ENCODE data around the gene AMN1.
A peak's percentile ranks its signal among the peaks of the same experiment; 100 is the strongest.
"Not testable (repeated sequence)": the region's sequence is repeated elsewhere in the genome, so short reads cannot be mapped to it uniquely, and the experiment has no call there.

The AMN1 gene

GRCh38 chr12:31732926-31733548 lies 4.2 kb upstream of the AMN1 start:
- no peak for DNase-seq

GRCh38 chr12:31731203-31731602 lies 2.4 kb upstream of the AMN1 start:
- DNase-seq = not testable (repeated sequence)

DNA sequence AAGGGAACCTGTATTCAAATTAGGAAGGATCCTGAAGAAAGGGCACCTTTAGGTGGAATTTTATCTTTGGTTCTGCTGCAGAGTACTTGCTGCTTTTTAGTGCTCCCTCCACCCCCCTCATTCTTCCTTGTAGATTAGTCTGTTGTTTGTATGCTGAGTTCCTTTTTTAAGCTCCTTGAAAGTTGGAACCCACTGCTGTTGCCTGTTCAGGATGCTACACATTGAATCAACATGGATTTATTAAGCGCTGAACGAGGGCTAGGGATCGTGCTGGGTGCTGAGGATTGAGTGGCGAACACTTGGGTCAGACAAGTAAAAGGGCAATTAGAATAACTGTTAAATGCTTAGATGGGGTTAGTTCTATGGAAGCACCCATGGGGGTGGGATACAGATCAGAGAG lies 884 bp upstream of the AMN1 start:
- DNase-seq = peak; percentile 44

- DNase-seq = peak; percentile 66
These were observed 418 bp downstream of the AMN1 start for GRCh38 chr12:31728289-31728916.

GRCh38 chr12:31727192-31727591 lies 1.6 kb downstream of the AMN1 start:
- DNase-seq = no peak

DNA sequence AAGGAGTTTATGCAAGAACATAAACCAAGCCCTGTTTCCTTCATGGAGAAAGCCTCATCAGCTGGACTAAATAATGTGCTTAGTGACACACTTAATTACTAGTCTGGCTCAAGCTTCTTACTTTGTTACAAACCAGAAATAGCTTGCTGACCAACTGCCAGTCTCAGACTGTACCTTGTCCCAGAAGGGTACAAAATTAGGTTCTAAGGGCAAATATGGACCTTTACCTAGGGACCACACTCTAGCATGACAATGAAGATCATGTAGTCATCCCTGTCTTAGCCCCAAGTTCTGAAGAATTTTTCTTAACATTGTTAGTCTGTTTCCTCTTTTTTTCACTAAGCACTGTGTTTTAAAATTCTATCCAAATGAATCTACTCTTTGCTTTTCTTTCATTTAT lies 2.2 kb downstream of the AMN1 start:
- no peak for DNase-seq

DNA sequence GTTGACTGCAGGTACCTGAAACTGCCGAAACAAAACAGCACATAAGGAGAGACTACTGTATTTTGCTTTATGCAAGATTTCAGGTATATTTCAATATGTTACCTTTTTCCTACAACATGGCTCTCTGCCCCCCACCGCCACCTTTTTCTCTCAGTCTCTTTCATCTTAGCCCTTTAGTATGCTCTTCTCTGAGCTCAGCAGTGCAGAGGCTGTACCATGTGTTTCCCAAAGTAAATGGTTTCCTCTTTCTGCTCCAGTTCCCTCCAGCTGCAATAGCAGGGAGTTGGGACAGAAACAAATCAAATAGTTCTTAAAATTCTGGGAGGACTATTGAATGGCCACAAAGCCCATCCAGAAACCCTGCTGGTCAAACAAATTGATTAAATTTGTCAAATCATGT lies 4.3 kb downstream of the AMN1 start:
- no peak for DNase-seq

DNA sequence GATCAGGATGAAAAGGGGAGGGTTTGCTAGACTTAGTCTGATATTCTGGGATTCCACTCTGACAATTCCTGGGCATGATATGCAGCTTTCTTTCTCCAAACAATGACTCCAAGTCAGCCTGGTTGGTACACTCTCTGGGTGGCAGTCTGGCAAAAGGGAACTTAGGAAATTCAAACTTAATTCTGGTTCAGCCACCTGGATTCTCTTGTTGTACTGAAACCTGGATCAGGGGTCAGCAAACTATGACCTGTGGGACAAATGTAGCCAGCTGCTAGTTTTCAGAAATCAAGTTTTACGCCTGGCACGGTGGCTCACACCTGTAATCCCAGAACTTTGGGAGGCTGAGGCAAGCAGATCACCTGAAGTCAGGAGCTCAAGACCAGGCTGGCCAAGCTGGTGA lies 6.2 kb downstream of the AMN1 start:
- no peak for DNase-seq

- not testable (repeated sequence) for DNase-seq
These were observed 10.2 kb downstream of the AMN1 start for GRCh38 chr12:31718542-31719198.

DNA sequence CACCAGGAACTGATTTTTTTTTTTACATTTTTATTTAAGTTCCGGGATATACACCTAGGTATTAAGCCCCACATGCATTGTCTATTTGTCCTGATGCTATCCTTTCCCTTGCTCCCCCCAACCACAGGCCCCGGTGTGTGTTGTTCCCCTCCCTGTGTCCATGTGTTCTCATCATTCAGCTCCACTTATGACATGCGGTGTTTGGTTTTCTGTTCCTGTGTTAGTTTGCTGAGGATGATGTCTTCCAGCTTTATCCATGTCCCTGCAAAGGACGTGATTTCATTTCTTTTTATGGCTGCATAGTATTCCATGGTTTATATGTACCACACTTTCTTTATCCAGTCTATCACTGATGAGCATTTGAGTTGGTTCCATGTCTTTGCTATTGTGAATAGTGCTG lies 11.8 kb downstream of the AMN1 start:
- not testable (repeated sequence) for DNase-seq

GRCh38 chr12:31715283-31715825 lies 13.5 kb downstream of the AMN1 start:
- DNase-seq = peak; percentile 94

DNA sequence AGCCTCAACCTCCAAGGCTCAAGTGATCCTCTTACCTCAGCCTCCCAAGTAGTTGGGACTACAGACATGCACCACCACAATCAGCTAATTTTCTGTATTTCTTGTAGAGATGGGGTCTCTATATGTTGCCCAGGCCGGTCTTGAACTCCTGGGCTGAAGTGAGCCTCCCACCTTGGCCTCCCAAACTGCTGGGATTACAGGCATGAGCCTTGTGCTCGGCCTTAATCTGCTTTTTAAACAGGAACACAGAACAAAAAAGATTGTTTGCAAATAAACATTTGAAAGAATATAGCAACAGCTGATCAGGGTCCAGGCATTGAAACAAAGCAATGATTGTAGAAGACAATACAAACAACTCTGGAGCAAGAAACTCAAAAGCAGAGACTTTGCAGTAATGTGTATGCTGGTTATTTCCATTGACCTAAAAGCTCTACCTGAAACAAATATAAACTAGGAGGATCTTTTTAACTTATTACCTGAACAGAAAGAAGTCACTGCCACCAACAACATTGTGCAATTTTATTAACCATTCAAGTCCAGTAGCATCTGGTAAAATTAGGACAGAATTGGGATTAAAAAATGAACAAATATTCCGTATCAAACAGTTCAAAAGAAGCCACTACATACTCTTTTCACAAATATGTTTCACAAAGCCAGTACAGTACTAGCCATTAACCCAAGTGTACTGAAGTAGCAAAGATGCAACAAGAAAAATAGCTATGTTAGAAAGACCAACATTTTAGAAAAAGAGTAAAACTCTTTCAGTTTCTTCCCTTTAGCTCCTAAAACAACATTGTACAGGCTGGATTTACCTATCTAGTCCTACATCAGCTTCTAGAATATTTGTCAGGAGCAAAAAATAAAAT lies 14.2 kb downstream of the AMN1 start:
- no peak for DNase-seq

DNA sequence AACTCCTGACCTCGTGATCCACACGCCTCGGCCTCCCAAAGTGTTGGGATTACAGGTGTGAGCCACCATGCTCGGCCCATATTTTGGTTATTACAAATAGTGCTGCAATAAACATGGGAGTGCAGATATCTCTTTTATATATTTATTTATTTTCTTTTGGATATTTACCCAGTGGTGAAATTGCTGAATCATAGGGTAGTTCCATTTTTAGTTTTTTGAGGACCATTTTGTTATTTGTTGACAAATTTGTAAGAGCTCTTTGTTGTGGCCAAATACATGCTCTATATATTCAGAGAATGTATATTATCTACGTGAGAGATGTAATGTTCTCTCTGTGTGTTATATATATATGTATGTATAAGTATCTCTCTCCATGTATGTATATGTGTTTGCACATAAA lies 15.9 kb downstream of the AMN1 start:
- no peak for DNase-seq

- no peak for DNase-seq
These were observed 18.6 kb downstream of the AMN1 start for GRCh38 chr12:31710021-31710818.

DNA sequence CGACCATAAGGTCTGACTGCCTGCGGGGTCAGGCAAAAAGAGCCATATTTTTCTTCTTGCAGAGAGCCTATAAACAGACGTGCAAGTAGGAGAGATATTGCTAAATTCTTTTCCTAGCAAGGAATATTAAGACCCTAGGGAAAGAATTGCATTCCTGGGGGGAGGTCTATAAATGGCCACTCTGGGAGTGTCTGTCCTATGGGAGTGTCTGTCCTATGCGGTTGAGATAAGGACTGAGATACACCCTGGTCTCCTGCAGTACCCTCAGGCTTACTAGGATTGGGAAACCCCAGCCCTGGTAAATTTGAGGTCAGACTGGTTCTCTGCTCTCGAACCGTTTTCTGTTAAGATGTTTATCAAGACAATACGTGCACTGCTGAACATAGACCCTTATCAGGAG lies 20.7 kb downstream of the AMN1 start:
- not testable (repeated sequence) for DNase-seq

- no peak for DNase-seq
These were observed 23.2 kb downstream of the AMN1 start for GRCh38 chr12:31705621-31706020.

DNA sequence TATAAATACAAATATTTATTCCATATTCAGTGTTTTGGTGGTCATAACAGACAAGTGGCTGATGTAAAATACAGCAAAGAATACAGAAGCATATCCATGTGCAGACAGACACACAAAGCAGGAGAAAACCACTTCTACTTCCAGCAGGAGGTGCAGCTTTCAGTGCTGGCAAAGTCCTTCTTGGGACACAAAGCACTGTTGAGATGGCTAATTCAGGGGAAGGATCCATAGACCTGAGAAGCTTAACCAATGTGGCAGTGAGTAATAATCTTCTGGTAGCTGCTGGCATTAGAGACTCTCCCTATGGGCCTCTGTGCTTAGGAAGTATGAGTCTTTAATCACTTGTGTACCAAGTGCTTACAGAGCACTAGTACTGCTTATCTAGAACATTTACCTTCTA lies 26.8 kb downstream of the AMN1 start:
- DNase-seq = peak; percentile 32

DNA sequence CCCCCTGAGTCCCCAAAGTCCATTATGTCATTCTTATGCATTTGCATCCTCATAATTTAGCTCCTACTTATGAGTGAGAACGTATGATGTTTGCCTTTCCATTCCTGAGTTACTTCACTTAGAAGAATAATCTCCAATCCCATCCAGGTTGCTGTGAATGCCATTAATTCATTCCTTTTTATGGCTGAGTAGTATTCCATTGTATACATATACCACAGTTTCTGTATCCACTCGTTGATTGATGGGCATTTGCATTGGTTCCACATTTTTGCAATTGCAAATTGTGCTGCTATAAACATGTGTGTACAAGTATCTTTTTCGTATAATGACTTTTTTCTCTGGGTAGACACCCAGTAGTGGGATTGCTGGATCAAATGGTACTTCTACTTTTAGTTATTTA lies 38.9 kb downstream of the AMN1 start:
- not testable (repeated sequence) for DNase-seq

GRCh38 chr12:31687101-31687527 lies 41.7 kb downstream of the AMN1 start:
- DNase-seq = peak; percentile 88

DNA sequence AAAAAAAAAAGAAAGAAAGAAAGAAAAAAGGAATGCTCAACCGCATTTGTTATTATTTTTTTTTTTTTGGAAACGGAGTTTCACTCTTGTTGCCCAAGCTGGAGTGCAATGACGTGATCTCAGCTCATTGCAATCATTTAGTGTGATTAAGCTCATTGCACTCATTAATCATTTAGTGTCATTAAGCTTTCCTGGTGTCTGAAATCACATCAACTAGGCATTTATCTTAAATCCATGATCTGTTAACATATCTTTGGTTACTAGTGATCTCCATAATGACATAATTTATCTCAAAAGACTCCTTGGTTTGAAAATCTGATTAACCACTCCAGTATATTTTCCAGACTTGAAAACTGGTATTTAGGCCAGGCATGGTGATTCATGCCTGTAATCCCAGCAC lies 43.0 kb downstream of the AMN1 start:
- DNase-seq = no peak

- peak; percentile 90 for DNase-seq
These were observed 46.5 kb downstream of the AMN1 start for GRCh38 chr12:31682136-31682962.

Measured in hematopoietic multipotent progenitor cell treated with erythropoietin and hydrocortisone succinate and interleukin-3 and kit ligand, for 4 days (in vitro differentiated cells).